Lower lobe of right lung (tissue), 2 donors: ENCODE measurements around the gene DNAH12. TPM values are rescaled to one million over a fixed set of nuclear protein-coding genes. Genes with fewer than 3 reads are reported as not detected.

Experiments used
- ATAC-seq, 2 donors: fragments of 200-7000 bp; cut with Tn5 transposase; one replicate each; pipeline ENCODE4 v1.9.1; 2020 to 2022; ENCODE audit warnings: mild to moderate bottlenecking in 2 of 2, moderate library complexity in 2 of 2
- DNase-seq: peaks from one replicate; pipeline ENCODE4 v3.0.0-alpha.2; 2020
- H3K27ac ChIP-seq: fragments of 200-600 bp; one replicate; pipeline ENCODE4 v1.8.0; 2022
- H3K27me3 ChIP-seq: fragments of 200-600 bp; one replicate; pipeline ENCODE4 v1.8.0; 2022; ENCODE audit warnings: low read depth
- H3K36me3 ChIP-seq: fragments of 200-600 bp; one replicate; pipeline ENCODE4 v1.8.0; 2022; ENCODE audit warnings: mild to moderate bottlenecking
- H3K4me1 ChIP-seq: fragments of 200-600 bp; one replicate; pipeline ENCODE4 v1.8.0; 2022
- H3K4me3 ChIP-seq: fragments of 200-600 bp; one replicate; pipeline ENCODE4 v1.8.0; 2022; ENCODE audit warnings: mild to moderate bottlenecking
- H3K9me3 ChIP-seq: fragments of 200-600 bp; one replicate; pipeline ENCODE4 v1.8.0; 2022
- CTCF ChIP-seq: fragments of 200-600 bp; IDR thresholded peaks from one replicate; pipeline ENCODE4 v1.8.0; 2022; ENCODE audit warnings: antibody characterized with exemption, mild to moderate bottlenecking
- intact Hi-C: fragments of 100-400 bp; cut with DNase I; formaldehyde crosslinking; loops from one replicate; pipeline ENCODE4 v1.11.0; 2022
- total RNA-seq: library from RNA; stranded (reverse); fragmentation: NEBNext Ultra II Directional; extraction: Animal tissue kit (Norgen Biotek cat#: 25700); gene quantifications from one replicate; pipeline ENCODE4 v1.2.1, GENCODE V29; 2021
- donor health status: DM: no; HTN: yes; CAD: no; lungs with severe emphysema.

Gene DNAH12
- total RNA-seq, 1 donor from 2014 or later = 11.2 TPM

- peaks cover 28% of the 10 kb centered on the region for H3K36me3 ChIP-seq
- H3K27ac ChIP-seq = no peak overlapping the region
- H3K4me1 ChIP-seq = no peaks in the 10 kb centered on the region
- H3K27me3 ChIP-seq = no peaks in the 10 kb centered on the region
- TF ChIP-seq CTCF = no peak
- no peak overlapping the region for H3K4me3 ChIP-seq
- intact Hi-C loops = no loop called here
- DNase-seq (no peak), ATAC-seq (no peak)
- no peaks in the 10 kb centered on the region for H3K9me3 ChIP-seq
Observed at GRCh38 chr3:57275393-57275792, 268.8 kb downstream of the DNAH12 start.

GRCh38 chr3:57274845-57275244, 269.3 kb downstream of the DNAH12 start:
- DNase-seq (no peak), ATAC-seq (no peak)
- Histone ChIP-seq H3K36me3 (peaks cover 34% of the 10 kb centered on the region), H3K4me3 (no peak overlapping the region), H3K27me3 (no peaks in the 10 kb centered on the region), H3K4me1 (no peaks in the 10 kb centered on the region), H3K27ac (no peak overlapping the region), H3K9me3 (no peaks in the 10 kb centered on the region)
- intact Hi-C loops = no loop called here
- no peak for TF ChIP-seq CTCF

GRCh38 chr3:57268416-57268815, 275.7 kb downstream of the DNAH12 start:
- intact Hi-C loops = no loop called here
- Histone ChIP-seq H3K27me3 (no peaks in the 10 kb centered on the region), H3K27ac (no peak overlapping the region), H3K4me1 (no peaks in the 10 kb centered on the region), H3K9me3 (no peaks in the 10 kb centered on the region), H3K4me3 (no peak overlapping the region), H3K36me3 (peaks cover 83% of the 10 kb centered on the region)
- TF ChIP-seq CTCF = no peak
- no peak for ATAC-seq
- DNase-seq = no peak

GRCh38 chr3:57261929-57262328, 282.2 kb downstream of the DNAH12 start:
- H3K27me3 ChIP-seq = no peaks in the 10 kb centered on the region
- no peak for DNase-seq
- no peak overlapping the region for H3K4me3 ChIP-seq
- no peaks in the 10 kb centered on the region for H3K9me3 ChIP-seq
- H3K36me3 ChIP-seq = peaks cover 87% of the 10 kb centered on the region
- no peak for ATAC-seq
- intact Hi-C loops = no loop called here
- H3K4me1 ChIP-seq = no peaks in the 10 kb centered on the region
- H3K27ac ChIP-seq = no peak overlapping the region
- TF ChIP-seq CTCF = no peak

- DNase-seq (no peak), ATAC-seq (no peak)
- Histone ChIP-seq H3K27me3 (no peaks in the 10 kb centered on the region), H3K36me3 (peaks cover 82% of the 10 kb centered on the region), H3K27ac (no peak overlapping the region), H3K4me3 (no peak overlapping the region), H3K4me1 (no peaks in the 10 kb centered on the region), H3K9me3 (no peaks in the 10 kb centered on the region)
- no peak for TF ChIP-seq CTCF
- intact Hi-C loops = no loop called here
Observed at GRCh38 chr3:57261119-57261518, 283.0 kb downstream of the DNAH12 start.

GRCh38 chr3:57257678-57258077, 286.5 kb downstream of the DNAH12 start:
- no peaks in the 10 kb centered on the region for H3K4me1 ChIP-seq
- TF ChIP-seq CTCF = no peak
- ATAC-seq (no peak), DNase-seq (no peak)
- no peaks in the 10 kb centered on the region for H3K9me3 ChIP-seq
- peaks cover 82% of the 10 kb centered on the region for H3K36me3 ChIP-seq
- H3K27ac ChIP-seq = no peak overlapping the region
- no peaks in the 10 kb centered on the region for H3K27me3 ChIP-seq
- intact Hi-C loops = no loop called here
- H3K4me3 ChIP-seq = no peak overlapping the region
